K562 (cell line): Measurements from ENCODE around the gene SLC30A3. TPM values are rescaled to one million over a fixed set of nuclear protein-coding genes. Genes with fewer than 3 reads are reported as not detected.

ENCODE experiments used
- ARID2 ChIP-seq: fragments of 450-650 bp; IDR thresholded peaks from 2 replicates; pipeline ENCODE4 v1.6.1; 2017; ENCODE audit warnings: antibody characterized with exemption, mild to moderate bottlenecking
- ATF7 ChIP-seq: fragments of 450-650 bp; IDR thresholded peaks from 2 replicates; pipeline ENCODE4 v1.7.1; 2014; ENCODE audit warnings: mild to moderate bottlenecking, moderate library complexity
- DLX4 ChIP-seq: fragments of 250-450 bp; sonication (Bioruptor Pico); IDR thresholded peaks from 2 replicates; pipeline ENCODE4 v1.6.1; 2021; ENCODE audit warnings: mild to moderate bottlenecking
- E2F5 ChIP-seq: sonication (generic); formaldehyde crosslinking; IDR thresholded peaks from 2 replicates; pipeline ENCODE4 v1.8.0; 2022; ENCODE audit warnings: mild to moderate bottlenecking, missing genetic modification reagents
- EP300 ChIP-seq: IDR thresholded peaks from 2 replicates; pipeline ENCODE4 v1.6.1; 2012; ENCODE audit warnings: low read length, improper control_type of control experiment
- FUS ChIP-seq: fragments of 200-400 bp; formaldehyde crosslinking; optimal IDR thresholded peaks from 2 replicates; pipeline ENCODE3; 2017; ENCODE audit warnings: low read depth, low read length
- HCFC1 ChIP-seq: IDR thresholded peaks from 2 replicates; pipeline ENCODE4 v1.6.1; 2012; ENCODE audit warnings: low read depth, low read length, improper control_type of control experiment
- JUN ChIP-seq, 2 experiments: sonication (generic) in 1 of 2; formaldehyde crosslinking in 1 of 2; IDR thresholded peaks; 2 replicates each; pipeline versions ENCODE4 v1.6.1 to v1.8.0; 2012 to 2022; ENCODE audit warnings: borderline replicate concordance in 2 of 2, mild to moderate bottlenecking in 2 of 2, improper control_type of control experiment in 1 of 2, low read depth in 1 of 2, low read length in 1 of 2, missing genetic modification reagents in 1 of 2
- LCOR ChIP-seq: sonication (generic); formaldehyde crosslinking; IDR thresholded peaks from 2 replicates; pipeline ENCODE4 v1.8.0; 2022; ENCODE audit warnings: mild to moderate bottlenecking, missing genetic modification reagents
- MAZ ChIP-seq, 2 experiments: fragments of 450-650 bp in 1 of 2; sonication (generic) in 1 of 2; formaldehyde crosslinking; IDR thresholded peaks in 1 of 2; conservative IDR thresholded peaks in 1 of 2; 2 replicates each; pipeline versions ENCODE4 v1.4.0 to v1.5.0; 2020; ENCODE audit warnings: mild to moderate bottlenecking in 1 of 2, missing genetic modification reagents in 1 of 2
- MCM2 ChIP-seq: fragments of 450-650 bp; IDR thresholded peaks from 2 replicates; pipeline ENCODE4 v1.6.1; 2017; ENCODE audit warnings: low read depth, mild to moderate bottlenecking
- MTA3 ChIP-seq: fragments of 450-650 bp; formaldehyde crosslinking; IDR thresholded peaks from 2 replicates; pipeline ENCODE4 v1.6.1; 2017; ENCODE audit warnings: mild to moderate bottlenecking, borderline replicate concordance
- MXD1 ChIP-seq: fragments of 250-450 bp; sonication (Bioruptor Pico); IDR thresholded peaks from 2 replicates; pipeline ENCODE4 v1.8.0; 2021; ENCODE audit warnings: borderline replicate concordance, mild to moderate bottlenecking, moderate library complexity; ENCODE audit not compliant: poor library complexity, severe bottlenecking
- PHF20 ChIP-seq: fragments of 450-650 bp; IDR thresholded peaks from 2 replicates; pipeline ENCODE4 v1.6.1; 2018; ENCODE audit not compliant: partially characterized antibody
- PHF8 ChIP-seq: fragments of 200-600 bp; sonication (generic); IDR thresholded peaks from 2 replicates; pipeline ENCODE4 v1.6.1; 2012; ENCODE audit warnings: mixed run types, mild to moderate bottlenecking, inconsistent platforms, low read length, moderate library complexity, borderline replicate concordance
- PHTF2 ChIP-seq: fragments of 250-450 bp; sonication (Bioruptor Pico); IDR thresholded peaks from 2 replicates; pipeline ENCODE4 v1.5.0; 2021; ENCODE audit warnings: mild to moderate bottlenecking
- RB1 ChIP-seq: fragments of 450-650 bp; IDR thresholded peaks from 2 replicates; pipeline ENCODE4 v1.6.1; 2017; ENCODE audit warnings: low read depth, mild to moderate bottlenecking
- TFAM ChIP-seq: fragments of 250-450 bp; sonication (Bioruptor Pico); conservative IDR thresholded peaks from 2 replicates; pipeline ENCODE4 v1.5.0; 2021; ENCODE audit warnings: mild to moderate bottlenecking, moderate library complexity
- ZNF324 ChIP-seq: fragments of 250-450 bp; sonication (Bioruptor Pico); IDR thresholded peaks from 2 replicates; pipeline ENCODE4 v1.4.0; 2020; ENCODE audit warnings: mild to moderate bottlenecking
- ZNF398 ChIP-seq: fragments of 250-450 bp; sonication (Bioruptor Pico); IDR thresholded peaks from 2 replicates; pipeline ENCODE4 v1.8.0; 2021; ENCODE audit warnings: moderate library complexity, mild to moderate bottlenecking, inconsistent platforms
- ZNF639 ChIP-seq, 2 experiments: fragments of 200-800 bp in 1 of 2; sonication (Bioruptor generic) in 1 of 2; sonication (generic) in 1 of 2; formaldehyde crosslinking in 1 of 2; IDR thresholded peaks in 1 of 2; conservative IDR thresholded peaks in 1 of 2; 2 replicates each; pipeline versions ENCODE4 v1.5.0 to v1.6.1; 2016 to 2020; ENCODE audit warnings: missing compliant biosample characterization in 1 of 2, missing genetic modification characterization in 1 of 2, missing genetic modification reagents in 1 of 2
- ZNF717 ChIP-seq: fragments of 250-450 bp; sonication (Bioruptor Pico); IDR thresholded peaks from 2 replicates; pipeline ENCODE4 v1.5.0; 2021
- polyA plus RNA-seq, 8 experiments: library from polyadenylated mRNA; depleted of rRNA in 4 of 8; stranded (reverse) in 5 of 8; unstranded in 3 of 8; fragments of >200 nt; fragmentation: Nextera tagmentation in 2 of 8; fragmentation: Illumina TruSeq in 1 of 8; extraction: Ambion mirVana in 2 of 8; extraction: Trizol in 1 of 8; gene quantifications; 2 replicates each; pipeline versions ENCODE4 v1.2.1 to v1.2.3, GENCODE V29; 2011 to 2014; ENCODE audit warnings: inconsistent platforms in 1 of 8, missing spikeins in 1 of 8
- total RNA-seq, 7 experiments: library from RNA; depleted of rRNA in 6 of 7; stranded (reverse); fragments of >200 nt in 6 of 7; fragmentation: Illumina TruSeq in 2 of 7; extraction: Trizol in 2 of 7; gene quantifications; 2 replicates each; pipeline versions ENCODE4 v1.2.1 to v1.2.3, GENCODE V29; 2011 to 2021; ENCODE audit warnings: low replicate concordance in 1 of 7

The SLC30A3 gene
- total and polyA plus RNA-seq, 9 of the 15 experiments (the other 6 are each of a cell fraction or from before 2014, with no cell fraction given): 0.03 to 2.7 (median 0.89) TPM; not detected in 1

- TF ChIP-seq JUN (IDR thresholded peaks at IDR 0.05; ENCODE audit: borderline replicate concordance, low read depth, low read length) (no peak), JUN (CRISPR knock-in tag; IDR thresholded peaks at IDR 0.05; ENCODE audit: borderline replicate concordance) (no peak), RB1 (peak; percentile 91), LCOR (peak; percentile 65; the same call in 1 of the 2 replicates), E2F5 (CRISPR knock-in tag) (no peak), ATF7 (peak; percentile 64), ZNF324 (no peak), ZNF717 (no peak), PHTF2 (CRISPR knock-in tag) (no peak), MTA3 (0 out of 2 replicates have a peak, but pooled peaks have one; percentile 28), MXD1 (no peak), ZNF639 (CRISPR knock-in tag; conservative IDR thresholded peaks at IDR 0.05 in 1 of 2, IDR thresholded peaks at IDR 0.05 in 1 of 2) (no peak), TFAM (no peak), PHF8 (peak; percentile 9; the same call in 1 of the 2 replicates), FUS (no peak), HCFC1 (peak; percentile 49; the same call in 1 of the 2 replicates), EP300 (0 out of 2 replicates have a peak, but pooled peaks have one; percentile 13), MAZ (CRISPR knock-in tag; conservative IDR thresholded peaks at IDR 0.05 in 1 of 2, IDR thresholded peaks at IDR 0.05 in 1 of 2) (peak; percentile 72 to 93; a peak in 3 of 4 replicates), PHF20 (peak; percentile 54), ARID2 (peak; percentile 61; the same call in 1 of the 2 replicates), DLX4 (CRISPR knock-in tag) (no peak), MCM2 (no peak), ZNF398 (CRISPR knock-in tag) (no peak)
Observed at GRCh38 chr2:27249891-27250651, 12.8 kb downstream of the SLC30A3 start (continued).
